NCI-H128 (cell line): ENCODE results near the gene KIF7.
"Not testable (repeated sequence)": the region's sequence is repeated elsewhere in the genome, so short reads cannot be mapped to it uniquely, and the experiment has no call there.

Source experiments
- DNase-seq: peaks from one replicate; lab custom pipeline; 2025; ENCODE audit not compliant: unreplicated experiment; lab: John Stamatoyannopoulos, UW

Gene KIF7, protein sequence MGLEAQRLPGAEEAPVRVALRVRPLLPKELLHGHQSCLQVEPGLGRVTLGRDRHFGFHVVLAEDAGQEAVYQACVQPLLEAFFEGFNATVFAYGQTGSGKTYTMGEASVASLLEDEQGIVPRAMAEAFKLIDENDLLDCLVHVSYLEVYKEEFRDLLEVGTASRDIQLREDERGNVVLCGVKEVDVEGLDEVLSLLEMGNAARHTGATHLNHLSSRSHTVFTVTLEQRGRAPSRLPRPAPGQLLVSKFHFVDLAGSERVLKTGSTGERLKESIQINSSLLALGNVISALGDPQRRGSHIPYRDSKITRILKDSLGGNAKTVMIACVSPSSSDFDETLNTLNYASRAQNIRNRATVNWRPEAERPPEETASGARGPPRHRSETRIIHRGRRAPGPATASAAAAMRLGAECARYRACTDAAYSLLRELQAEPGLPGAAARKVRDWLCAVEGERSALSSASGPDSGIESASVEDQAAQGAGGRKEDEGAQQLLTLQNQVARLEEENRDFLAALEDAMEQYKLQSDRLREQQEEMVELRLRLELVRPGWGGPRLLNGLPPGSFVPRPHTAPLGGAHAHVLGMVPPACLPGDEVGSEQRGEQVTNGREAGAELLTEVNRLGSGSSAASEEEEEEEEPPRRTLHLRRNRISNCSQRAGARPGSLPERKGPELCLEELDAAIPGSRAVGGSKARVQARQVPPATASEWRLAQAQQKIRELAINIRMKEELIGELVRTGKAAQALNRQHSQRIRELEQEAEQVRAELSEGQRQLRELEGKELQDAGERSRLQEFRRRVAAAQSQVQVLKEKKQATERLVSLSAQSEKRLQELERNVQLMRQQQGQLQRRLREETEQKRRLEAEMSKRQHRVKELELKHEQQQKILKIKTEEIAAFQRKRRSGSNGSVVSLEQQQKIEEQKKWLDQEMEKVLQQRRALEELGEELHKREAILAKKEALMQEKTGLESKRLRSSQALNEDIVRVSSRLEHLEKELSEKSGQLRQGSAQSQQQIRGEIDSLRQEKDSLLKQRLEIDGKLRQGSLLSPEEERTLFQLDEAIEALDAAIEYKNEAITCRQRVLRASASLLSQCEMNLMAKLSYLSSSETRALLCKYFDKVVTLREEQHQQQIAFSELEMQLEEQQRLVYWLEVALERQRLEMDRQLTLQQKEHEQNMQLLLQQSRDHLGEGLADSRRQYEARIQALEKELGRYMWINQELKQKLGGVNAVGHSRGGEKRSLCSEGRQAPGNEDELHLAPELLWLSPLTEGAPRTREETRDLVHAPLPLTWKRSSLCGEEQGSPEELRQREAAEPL (N-terminal part only)

DNA sequence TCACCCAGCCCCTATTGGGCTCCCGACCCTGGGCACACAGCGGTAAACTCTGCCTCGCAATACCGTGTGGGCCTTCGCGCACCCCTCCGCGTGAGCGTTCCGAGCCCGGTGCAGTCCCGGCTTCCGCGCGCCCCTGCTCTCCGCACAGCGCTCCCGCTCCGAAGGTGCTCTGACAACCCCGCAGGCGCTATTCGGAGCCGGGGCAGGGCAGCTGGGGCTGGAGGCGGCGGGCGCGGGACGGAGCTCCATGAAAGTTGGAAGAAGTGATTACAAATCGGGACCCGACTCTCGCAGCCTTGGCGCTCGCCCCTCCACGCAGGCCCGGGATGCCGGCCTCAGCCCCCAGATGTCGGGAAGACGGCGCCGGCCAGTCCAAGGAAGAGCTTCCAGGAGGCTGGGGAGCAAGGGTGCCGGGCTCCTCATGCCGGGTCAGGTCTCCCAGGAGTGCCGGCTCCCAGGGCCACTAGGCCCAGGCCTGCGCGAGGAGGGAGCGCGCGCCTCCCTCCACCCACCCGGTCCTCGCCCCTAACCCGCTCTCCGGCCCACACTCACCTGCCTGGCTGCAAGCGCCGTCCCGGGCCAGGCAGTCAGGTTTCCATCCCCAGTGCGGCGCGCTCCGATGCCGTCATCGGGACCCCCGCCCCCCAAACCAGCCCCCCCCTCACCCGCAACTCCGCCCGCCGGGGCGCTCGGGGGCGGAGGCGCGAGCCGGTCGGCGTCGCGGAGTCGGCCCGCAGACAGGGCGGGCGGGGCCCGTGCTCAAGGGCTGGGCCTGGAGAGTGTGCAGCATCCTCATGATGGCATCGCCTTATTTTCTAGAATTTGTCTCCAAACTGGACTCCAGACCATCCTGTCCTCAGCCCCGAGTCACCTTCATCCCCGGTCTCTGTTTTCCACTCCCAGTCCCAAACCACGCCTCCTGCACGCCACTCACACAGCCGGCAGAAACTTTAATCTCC is at the start of gene KIF7:
KIF7 (minus strand) TSS at position 621 of the 959 bp plus-strand sequence. CDS start 2,537 bp downstream, outside the sequence.
- DNase-seq, result no peak

DNA sequence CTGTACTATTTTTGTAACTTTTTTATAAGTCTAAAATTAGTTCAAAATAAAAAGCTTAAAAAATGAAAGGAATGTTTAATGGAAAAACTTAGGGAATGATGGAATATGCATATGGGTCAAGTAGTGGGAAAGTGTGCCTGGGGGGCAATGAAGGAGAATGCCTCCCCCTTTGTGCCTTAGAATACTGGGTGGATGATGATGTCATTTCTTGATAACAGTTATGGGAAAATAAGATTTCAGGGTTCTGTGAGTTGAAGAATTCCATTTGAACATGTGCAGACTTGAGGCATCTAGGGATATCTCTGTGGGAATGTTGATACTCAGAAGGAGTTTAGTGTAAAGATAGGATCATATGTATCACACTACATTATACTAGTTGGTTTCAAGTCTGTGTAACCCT is 49.1 kb upstream of the KIF7 start:
- DNase-seq, result no peak

GRCh38 chr15:89695198-89695597 is 39.9 kb upstream of the KIF7 start:
- no peak for DNase-seq

GRCh38 chr15:89693696-89694095 is 38.4 kb upstream of the KIF7 start:
- DNase-seq, result no peak

- no peak for DNase-seq
Measured at GRCh38 chr15:89693091-89693490, 37.8 kb upstream of the KIF7 start.

DNA sequence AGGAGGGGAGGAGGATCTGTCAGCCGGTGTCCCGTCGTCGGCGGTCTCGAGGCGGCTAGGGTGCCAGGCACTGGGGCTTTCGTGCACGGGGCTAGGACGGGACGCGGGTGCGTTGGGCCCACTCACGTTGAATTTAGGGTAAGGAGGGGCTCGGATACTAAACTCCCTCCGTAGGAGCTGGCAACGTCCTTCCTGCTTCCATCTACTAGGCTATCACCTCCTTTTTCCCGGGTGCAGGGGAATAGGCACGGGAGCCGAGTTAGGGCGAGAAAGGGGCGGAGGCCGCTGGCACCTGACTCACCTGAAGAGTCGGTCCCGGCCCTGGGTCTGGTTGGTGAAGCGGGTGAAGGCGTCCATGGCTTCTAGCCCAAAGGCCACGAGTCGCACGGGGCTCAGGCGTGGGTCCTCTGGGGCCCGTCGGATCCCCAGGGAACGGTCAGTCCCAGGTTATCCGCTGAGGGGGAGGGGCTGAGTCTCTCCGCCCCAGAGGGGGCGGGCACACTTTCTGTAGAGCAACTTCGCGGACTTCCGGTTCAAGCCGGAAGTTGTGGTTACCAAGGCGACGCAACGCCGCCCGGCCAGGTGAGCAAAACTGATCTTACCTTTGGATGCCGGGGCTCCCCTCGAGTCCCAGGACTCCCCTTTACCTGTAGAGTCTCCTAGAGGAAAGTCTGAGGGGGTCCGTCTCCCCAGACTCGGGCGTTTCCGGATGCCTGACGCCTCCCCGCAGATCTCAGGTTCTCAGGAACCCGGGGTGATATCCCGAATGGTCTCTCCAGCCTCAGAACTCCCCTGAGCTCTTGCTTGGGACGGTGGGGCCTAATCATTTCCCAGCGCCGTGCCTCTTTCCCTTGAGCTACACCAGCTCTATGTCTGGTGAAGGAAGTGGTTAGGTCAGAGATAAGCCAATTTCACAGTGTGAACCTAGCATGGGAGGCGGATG is 35.3 kb upstream of the KIF7 start, which contains the start of the genes PEX11A and WDR93:
PEX11A (minus strand) TSS at position 479 of the 943 bp plus-strand sequence; CDS start at position 357, 122 bp downstream.
WDR93 (plus strand) TSS at position 536 of the 943 bp plus-strand sequence. CDS start 10,936 bp downstream, outside the sequence.
- peak; percentile 43 for DNase-seq

DNA sequence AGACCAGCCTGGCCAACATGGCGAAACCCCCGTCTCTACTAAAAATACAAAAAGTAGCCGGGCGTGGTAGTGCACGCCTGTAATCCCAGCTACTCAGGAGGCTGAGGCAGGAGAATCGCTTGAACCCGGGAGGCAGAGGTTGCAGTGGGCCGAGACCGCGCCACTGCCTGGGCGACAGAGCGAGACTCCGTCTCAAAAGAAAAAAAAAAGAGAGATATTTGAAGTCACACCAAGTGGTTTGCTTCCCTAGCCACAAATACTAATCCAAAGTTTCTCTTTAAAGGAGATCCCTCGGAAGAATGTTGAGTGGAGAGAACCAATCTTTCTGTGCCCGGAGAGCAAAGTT is 34.6 kb upstream of the KIF7 start:
- DNase-seq, result not testable (repeated sequence)

GRCh38 chr15:89686522-89686921 is 31.3 kb upstream of the KIF7 start:
- DNase-seq, result no peak

- no peak for DNase-seq
Measured at GRCh38 chr15:89685995-89686394, 30.7 kb upstream of the KIF7 start.

GRCh38 chr15:89681146-89681545 is 25.9 kb upstream of the KIF7 start:
- no peak for DNase-seq

- no peak for DNase-seq
Measured at GRCh38 chr15:89680282-89680873, 25.1 kb upstream of the KIF7 start.

DNA sequence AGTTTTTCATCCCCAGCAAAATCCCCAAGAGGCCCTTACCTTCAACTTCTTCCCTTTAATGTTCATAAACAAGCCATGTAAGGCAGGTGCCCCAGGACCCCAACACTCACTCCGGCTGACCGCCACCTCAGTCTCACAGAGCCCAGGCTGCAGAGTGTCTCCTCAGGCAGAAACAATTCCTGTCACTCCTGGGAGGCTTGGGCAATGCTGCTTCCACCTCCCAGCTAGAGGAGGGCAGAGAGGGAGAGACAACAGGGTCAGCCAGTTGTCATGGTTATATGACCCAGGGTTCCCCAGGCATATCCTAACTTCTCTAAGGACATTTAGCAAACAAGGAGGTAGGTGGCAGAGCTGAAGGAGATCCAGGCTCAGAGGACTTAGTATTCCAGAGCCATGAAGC is 23.9 kb upstream of the KIF7 start, which contains the start of gene PLIN1:
PLIN1 (minus strand) TSS at position 156 of the 400 bp plus-strand sequence. CDS start 1,878 bp downstream, outside the sequence.
- DNase-seq, result no peak

DNA sequence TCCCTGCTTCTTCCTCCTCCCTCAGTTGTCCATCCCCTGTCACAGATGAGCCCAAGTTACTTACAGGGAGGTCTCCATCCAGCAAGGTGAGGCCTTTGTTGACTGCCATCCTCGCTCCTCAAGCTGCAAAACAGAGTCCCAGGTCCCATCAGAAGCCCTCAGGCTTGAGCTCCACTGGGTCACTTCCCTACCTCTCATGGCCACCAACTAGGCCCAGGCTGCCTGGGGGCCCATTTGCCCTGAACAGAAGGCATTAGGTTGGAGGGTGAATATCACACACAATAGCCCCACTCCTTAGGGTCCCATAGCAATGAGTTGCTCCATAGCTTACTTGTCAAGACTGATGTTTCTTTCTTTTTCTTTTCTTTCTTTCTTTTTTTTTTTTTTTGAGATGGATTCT is 22.1 kb upstream of the KIF7 start:
- DNase-seq, result no peak

GRCh38 chr15:89675606-89676005 is 20.3 kb upstream of the KIF7 start:
- DNase-seq, result no peak

GRCh38 chr15:89674526-89674925 is 19.3 kb upstream of the KIF7 start:
- DNase-seq, result no peak

- no peak for DNase-seq
Measured at GRCh38 chr15:89673165-89673512, 17.9 kb upstream of the KIF7 start.

DNA sequence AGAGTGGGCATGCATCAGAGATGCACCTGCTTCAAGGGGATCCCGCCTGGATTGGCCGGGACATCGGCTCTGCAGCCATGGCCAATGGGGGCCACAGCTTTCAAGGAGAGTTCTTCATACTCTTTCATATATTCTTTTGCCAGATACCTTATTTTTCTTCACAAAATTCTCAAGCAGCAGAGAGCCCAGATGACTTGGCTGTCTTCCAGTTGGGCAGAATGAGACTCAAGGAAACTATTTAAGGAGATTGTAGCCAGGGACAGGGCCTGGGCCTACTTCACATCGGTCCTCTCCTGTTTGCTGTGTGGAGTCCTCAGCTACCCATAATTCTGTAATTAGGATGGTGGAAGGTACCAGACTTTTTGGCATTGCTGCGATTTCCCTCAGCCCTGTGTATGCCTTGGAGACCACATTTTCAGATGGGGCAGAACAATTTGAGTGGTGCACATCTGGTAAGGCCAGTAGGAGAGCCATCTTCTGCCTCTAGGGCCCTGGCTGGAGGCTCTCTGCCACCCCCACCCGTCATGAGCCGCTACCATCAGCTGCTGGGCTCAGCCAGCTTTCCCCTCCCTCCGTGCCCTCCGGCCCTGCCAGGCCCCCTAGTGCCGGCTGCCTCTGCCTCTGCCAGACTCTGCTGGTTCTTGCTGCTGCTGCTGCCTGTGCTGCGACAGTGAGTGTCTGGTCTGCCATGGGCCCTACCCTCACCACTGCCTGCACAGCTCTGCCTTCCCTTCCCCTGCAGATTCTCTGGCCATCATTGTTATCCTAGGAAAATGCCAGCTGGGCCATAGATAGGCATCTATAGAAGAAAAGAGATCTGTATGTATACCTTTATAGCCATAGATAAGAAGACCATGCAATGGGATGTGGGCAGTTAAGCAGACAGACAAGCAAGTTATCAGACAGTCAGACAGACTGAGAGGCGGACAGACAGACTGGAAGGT is 17.2 kb upstream of the KIF7 start:
- no peak for DNase-seq
